TTC549 (cell line): ENCODE measurements around the gene CITED4.

Experiments
- FAIRE-seq: peaks from 2 replicates; lab custom pipeline; 2012; peaks lifted over from hg19 to GRCh38; lab: Jason Lieb, UNC

CITED4 gene

GRCh38 chr1:40886318-40887011 is 24.3 kb upstream of the CITED4 start:
- no peak for FAIRE-seq

GRCh38 chr1:40884055-40884795 is 22.1 kb upstream of the CITED4 start:
- no peak for FAIRE-seq

- FAIRE-seq, result no peak
These were observed 18.8 kb upstream of the CITED4 start for GRCh38 chr1:40880813-40881549.

GRCh38 chr1:40879482-40880175 is 17.5 kb upstream of the CITED4 start:
- FAIRE-seq, result no peak

GRCh38 chr1:40878906-40879305 is 16.7 kb upstream of the CITED4 start:
- FAIRE-seq, result no peak

- FAIRE-seq, result no peak
These were observed 15.5 kb upstream of the CITED4 start for GRCh38 chr1:40877698-40878097.

- FAIRE-seq, result no peak
These were observed 14.7 kb upstream of the CITED4 start for GRCh38 chr1:40876891-40877290.

GRCh38 chr1:40876436-40876761 is 14.2 kb upstream of the CITED4 start:
- no peak for FAIRE-seq

- FAIRE-seq, result no peak
These were observed 11.8 kb upstream of the CITED4 start for GRCh38 chr1:40873863-40874472.

GRCh38 chr1:40872276-40872675 is 10.1 kb upstream of the CITED4 start:
- no peak for FAIRE-seq

- no peak for FAIRE-seq
These were observed 8.1 kb upstream of the CITED4 start for GRCh38 chr1:40870135-40870728.

- FAIRE-seq, result no peak
These were observed 6.0 kb upstream of the CITED4 start for GRCh38 chr1:40868051-40868723.

GRCh38 chr1:40861224-40862003 is 749 bp downstream of the CITED4 start:
- FAIRE-seq, result no peak

- no peak for FAIRE-seq
These were observed 1.4 kb downstream of the CITED4 start for GRCh38 chr1:40860706-40861223.

GRCh38 chr1:40858856-40859416 is 3.2 kb downstream of the CITED4 start:
- no peak for FAIRE-seq

- FAIRE-seq, result no peak
These were observed 4.4 kb downstream of the CITED4 start for GRCh38 chr1:40857737-40858136.

GRCh38 chr1:40856656-40857302 is 5.4 kb downstream of the CITED4 start:
- no peak for FAIRE-seq

- no peak for FAIRE-seq
These were observed 6.0 kb downstream of the CITED4 start for GRCh38 chr1:40856116-40856515.

- no peak for FAIRE-seq
These were observed 6.7 kb downstream of the CITED4 start for GRCh38 chr1:40855513-40855912.

GRCh38 chr1:40853885-40854170 is 8.3 kb downstream of the CITED4 start:
- FAIRE-seq, result no peak
